Keratinocyte (primary cell): ENCODE data around the gene MLX.

Experiments
- EZH2 ChIP-seq: IDR thresholded peaks from one replicate; pipeline ENCODE4 v1.6.1; 2012; ENCODE audit warnings: inconsistent platforms, mild to moderate bottlenecking, low read length, moderate library complexity
- TF ChIP-seq, protein P1 (sequence below), 3 experiments: IDR thresholded peaks in 1 of 3; conservative IDR thresholded peaks in 1 of 3; optimal IDR thresholded peaks in 1 of 3; 2 replicates in 2 of 3; 3 replicates in 1 of 3; pipeline versions ENCODE3 to v1.5.1; 2011; ENCODE audit warnings: low read length in 3 of 3, mild to moderate bottlenecking in 3 of 3, moderate library complexity in 2 of 3, control low read depth in 1 of 3, inconsistent platforms in 1 of 3; ENCODE audit not compliant: insufficient read depth in 2 of 3; ENCODE audit errors: extremely low read depth in 1 of 3

GRCh38 chr17:42536048-42536371 is 30.9 kb upstream of the MLX start, which contains the start of gene NAGLU:
- TF ChIP-seq, protein P1, sequence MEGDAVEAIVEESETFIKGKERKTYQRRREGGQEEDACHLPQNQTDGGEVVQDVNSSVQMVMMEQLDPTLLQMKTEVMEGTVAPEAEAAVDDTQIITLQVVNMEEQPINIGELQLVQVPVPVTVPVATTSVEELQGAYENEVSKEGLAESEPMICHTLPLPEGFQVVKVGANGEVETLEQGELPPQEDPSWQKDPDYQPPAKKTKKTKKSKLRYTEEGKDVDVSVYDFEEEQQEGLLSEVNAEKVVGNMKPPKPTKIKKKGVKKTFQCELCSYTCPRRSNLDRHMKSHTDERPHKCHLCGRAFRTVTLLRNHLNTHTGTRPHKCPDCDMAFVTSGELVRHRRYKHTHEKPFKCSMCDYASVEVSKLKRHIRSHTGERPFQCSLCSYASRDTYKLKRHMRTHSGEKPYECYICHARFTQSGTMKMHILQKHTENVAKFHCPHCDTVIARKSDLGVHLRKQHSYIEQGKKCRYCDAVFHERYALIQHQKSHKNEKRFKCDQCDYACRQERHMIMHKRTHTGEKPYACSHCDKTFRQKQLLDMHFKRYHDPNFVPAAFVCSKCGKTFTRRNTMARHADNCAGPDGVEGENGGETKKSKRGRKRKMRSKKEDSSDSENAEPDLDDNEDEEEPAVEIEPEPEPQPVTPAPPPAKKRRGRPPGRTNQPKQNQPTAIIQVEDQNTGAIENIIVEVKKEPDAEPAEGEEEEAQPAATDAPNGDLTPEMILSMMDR (optimal IDR thresholded peaks at IDR 0.05 in 1 of 3, IDR thresholded peaks at IDR 0.05 in 1 of 3, conservative IDR thresholded peaks at IDR 0.05 in 1 of 3; ENCODE audit: extremely low read depth in 1 of 3, insufficient read depth in 2 of 3, low read length in 3 of 3), result no peak
- no peak for TF ChIP-seq EZH2
